ENCODE results near the gene SKOR2. TPM values are rescaled to one million over a fixed set of nuclear protein-coding genes. Genes with fewer than 3 reads are reported as not detected.
"Not testable (repeated sequence)": the region's sequence is repeated elsewhere in the genome, so short reads cannot be mapped to it uniquely, and the experiment has no call there.

The SKOR2 gene
- total RNA-seq, 3 donors from 2014 or later, result not detected

DNA sequence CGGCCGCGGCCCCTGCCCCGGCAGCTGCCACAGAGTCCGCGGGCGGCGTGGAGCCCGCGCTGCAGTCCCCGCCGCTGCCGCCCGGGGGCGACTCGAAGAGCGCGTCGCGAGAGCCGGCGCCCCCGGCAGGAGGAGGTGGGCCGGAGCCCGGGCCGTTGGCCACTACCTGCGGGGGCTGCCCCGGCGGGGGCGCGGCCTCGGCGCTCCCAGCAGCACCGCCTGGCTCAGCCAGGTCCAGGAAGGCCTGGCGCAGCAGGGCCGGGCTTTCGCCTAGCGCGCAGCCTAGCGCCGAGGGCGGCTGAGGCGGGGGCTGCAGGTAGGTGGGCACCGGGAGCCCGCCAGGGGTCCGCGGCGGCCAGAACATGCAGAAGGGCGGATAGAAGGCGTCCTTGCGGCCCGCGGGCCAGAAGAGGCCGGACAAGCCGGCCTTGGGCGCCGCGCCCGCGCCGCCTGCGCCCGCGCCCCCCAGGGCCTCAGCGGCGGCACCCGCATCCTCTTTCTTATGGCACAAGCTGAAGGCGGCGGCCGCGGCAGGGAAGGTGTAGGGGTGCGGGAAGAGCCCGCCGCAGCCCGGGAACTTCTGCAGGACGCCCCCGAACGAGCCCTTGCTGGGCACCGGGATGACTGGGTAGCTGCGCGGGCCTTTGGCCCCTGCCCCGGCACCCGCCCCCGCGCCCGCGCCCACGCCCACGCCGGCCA is 3.9 kb downstream of the SKOR2 start:
- no peak overlapping the region for H3K4me3 Mint-ChIP-seq
- no peaks in the 10 kb centered on the region for H3K36me3 Mint-ChIP-seq (ENCODE audit: insufficient read depth)
- no peaks in the 10 kb centered on the region for H3K9me3 Mint-ChIP-seq
- ATAC-seq (peak in 1 of 2 donors; percentile 33), DNase-seq (no peak)
- H3K4me1 Mint-ChIP-seq (ENCODE audit: low read depth), result peaks cover 6% of the 10 kb centered on the region
- H3K27me3 Mint-ChIP-seq (ENCODE audit: low read depth), result peaks cover 72% of the 10 kb centered on the region

DNA sequence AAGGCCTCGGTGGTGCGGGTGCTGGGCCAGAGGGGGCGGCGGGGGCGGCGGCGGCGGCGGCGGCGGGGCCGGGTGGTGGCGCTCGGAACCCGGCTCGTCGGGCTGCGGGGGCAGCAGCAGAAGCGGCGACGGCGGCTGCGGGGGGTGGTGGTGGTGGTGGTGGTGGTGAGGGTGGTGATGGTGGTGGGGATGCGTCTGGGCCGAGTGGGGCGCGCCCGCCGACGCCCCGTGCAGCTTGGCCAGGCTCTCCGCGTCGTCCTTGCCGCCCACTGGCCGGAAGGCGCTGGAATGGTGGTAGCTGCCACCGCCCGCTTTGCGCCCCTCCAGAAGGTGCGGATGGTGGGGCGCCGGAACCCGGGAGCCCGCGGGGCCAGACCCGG is 4.4 kb downstream of the SKOR2 start:
- Mint-ChIP-seq H3K4me3 (no peak overlapping the region), H3K36me3 (ENCODE audit: insufficient read depth) (no peaks in the 10 kb centered on the region)

DNA sequence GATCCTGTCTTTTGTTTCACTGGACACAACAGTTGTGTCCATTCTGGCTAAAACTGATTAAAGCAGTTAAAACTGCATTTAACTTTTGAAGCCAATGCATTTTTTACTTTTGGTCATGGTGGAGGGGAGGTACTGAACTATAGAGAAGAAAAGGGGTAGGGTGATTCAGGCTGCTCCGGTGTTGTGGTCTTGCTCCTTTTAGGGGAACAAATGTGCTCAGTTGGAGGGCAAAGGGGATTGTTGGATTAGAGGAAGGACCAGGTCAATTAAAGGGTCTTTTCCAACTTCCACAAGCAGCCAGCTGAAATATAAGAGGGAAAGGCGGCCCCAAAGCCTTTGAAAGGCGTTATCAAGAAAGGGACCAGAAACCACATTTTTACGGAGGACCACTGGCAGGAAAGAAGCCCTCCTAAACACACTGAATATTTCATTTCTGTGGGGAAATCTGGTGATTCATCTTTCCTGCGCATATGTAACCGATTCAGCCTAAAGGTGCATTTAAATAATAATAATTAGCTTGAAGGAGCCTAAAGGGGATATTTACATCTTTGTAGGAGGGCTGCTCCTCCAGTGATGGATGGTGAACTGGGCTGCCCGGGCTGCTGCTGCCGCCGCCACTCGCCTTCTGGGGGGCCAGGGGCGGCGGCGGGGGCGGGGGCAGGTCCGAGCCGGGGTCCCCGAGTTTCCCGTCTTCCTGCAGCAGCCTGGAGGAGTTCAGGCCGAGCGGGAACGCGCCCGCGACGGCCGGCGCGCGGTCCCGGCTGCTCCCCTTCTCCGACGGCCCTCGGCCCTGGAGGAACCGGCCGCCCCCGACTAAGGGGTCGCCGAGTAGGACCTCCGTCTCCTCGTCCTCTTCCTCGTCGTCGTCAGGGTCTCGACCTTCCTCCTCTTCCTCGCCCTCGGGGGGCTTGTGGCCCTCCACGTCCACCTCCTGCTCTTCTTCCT is 5.2 kb downstream of the SKOR2 start:
- DNase-seq (no peak), ATAC-seq (no peak)
- Mint-ChIP-seq H3K4me1 (ENCODE audit: low read depth) (peaks cover 6% of the 10 kb centered on the region), H3K36me3 (ENCODE audit: insufficient read depth) (no peaks in the 10 kb centered on the region), H3K4me3 (no peak overlapping the region), H3K27me3 (ENCODE audit: low read depth) (peaks cover 67% of the 10 kb centered on the region), H3K9me3 (no peaks in the 10 kb centered on the region)

More for the DNA sequence above, 4.4 kb downstream of the SKOR2 start:
- Mint-ChIP-seq H3K9me3 (no peaks in the 10 kb centered on the region), H3K27me3 (ENCODE audit: low read depth) (peaks cover 67% of the 10 kb centered on the region), H3K4me1 (ENCODE audit: low read depth) (peaks cover 6% of the 10 kb centered on the region)
- ATAC-seq (no peak), DNase-seq (no peak)

DNA sequence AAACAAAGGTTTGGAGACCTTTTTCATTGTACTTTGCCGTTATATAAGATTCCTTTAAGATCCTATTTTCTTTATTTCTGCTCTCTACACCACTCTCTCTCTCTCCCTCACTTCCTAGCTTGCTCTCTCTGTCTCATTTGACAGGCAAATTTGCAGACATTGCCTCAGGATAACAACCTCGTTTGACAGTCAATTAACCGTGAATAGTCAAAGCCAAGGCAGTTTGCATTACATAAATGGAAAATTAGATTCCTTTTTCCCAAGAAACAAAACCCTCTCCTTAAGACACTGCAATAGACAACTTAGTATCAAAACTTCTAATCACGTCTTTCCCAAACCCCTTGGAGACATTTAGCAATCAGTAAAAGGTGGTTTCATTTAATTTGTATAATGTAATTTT is 7.4 kb downstream of the SKOR2 start:
- H3K4me1 Mint-ChIP-seq (ENCODE audit: low read depth), result peaks cover 6% of the 10 kb centered on the region
- peaks cover 56% of the 10 kb centered on the region for H3K27me3 Mint-ChIP-seq (ENCODE audit: low read depth)
- no peak for ATAC-seq
- H3K4me3 Mint-ChIP-seq, result no peak overlapping the region
- no peak for DNase-seq
- no peaks in the 10 kb centered on the region for H3K36me3 Mint-ChIP-seq (ENCODE audit: insufficient read depth)
- no peaks in the 10 kb centered on the region for H3K9me3 Mint-ChIP-seq

DNA sequence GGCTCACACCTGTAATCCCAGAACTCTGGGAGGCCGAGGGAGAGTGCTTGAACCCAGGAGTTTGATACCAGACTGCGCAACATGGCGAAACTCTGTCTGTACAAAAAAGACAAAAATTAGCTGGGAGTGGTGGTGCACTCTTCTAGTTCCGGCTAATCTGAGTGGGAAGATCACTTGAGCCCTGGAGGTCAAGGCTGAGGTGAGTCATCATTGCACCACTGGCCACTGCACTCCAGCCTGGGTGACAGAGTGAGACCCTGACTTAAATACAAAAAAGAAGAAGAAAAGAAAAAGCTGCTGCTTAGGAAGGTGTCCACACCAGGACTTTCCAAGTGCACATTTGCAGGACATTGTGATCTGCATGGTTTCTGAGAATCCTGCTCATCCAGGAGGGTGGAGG is 16.4 kb downstream of the SKOR2 start:
- DNase-seq (no peak), ATAC-seq (no peak)
- Mint-ChIP-seq H3K4me3 (no peak overlapping the region), H3K4me1 (ENCODE audit: low read depth) (no peaks in the 10 kb centered on the region), H3K9me3 (no peaks in the 10 kb centered on the region), H3K36me3 (ENCODE audit: insufficient read depth) (no peaks in the 10 kb centered on the region), H3K27me3 (ENCODE audit: low read depth) (peaks cover 36% of the 10 kb centered on the region)

DNA sequence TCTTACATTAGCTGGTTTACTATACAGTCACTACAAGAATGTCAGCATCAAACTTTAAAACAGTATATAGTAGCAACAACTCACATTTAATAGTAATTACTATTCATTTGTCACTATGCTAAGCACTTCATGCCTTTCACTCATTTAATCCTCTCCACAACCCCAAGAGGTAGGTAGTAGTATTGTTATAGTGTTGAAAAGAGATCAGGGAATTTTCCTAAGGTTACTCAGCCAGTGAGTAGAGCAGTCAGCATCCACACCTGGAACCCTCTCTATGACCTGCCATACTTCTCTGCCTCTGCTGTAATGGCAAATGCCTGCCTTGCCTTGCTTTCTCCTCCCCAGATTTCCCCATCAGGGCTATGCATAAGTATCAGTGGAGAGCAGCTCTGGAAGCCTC is 24.8 kb downstream of the SKOR2 start:
- Mint-ChIP-seq H3K9me3 (no peaks in the 10 kb centered on the region), H3K36me3 (ENCODE audit: insufficient read depth) (no peaks in the 10 kb centered on the region), H3K4me1 (ENCODE audit: low read depth) (no peaks in the 10 kb centered on the region), H3K27me3 (ENCODE audit: low read depth) (peaks cover 27% of the 10 kb centered on the region), H3K4me3 (no peak overlapping the region)
- DNase-seq (no peak), ATAC-seq (no peak)

DNA sequence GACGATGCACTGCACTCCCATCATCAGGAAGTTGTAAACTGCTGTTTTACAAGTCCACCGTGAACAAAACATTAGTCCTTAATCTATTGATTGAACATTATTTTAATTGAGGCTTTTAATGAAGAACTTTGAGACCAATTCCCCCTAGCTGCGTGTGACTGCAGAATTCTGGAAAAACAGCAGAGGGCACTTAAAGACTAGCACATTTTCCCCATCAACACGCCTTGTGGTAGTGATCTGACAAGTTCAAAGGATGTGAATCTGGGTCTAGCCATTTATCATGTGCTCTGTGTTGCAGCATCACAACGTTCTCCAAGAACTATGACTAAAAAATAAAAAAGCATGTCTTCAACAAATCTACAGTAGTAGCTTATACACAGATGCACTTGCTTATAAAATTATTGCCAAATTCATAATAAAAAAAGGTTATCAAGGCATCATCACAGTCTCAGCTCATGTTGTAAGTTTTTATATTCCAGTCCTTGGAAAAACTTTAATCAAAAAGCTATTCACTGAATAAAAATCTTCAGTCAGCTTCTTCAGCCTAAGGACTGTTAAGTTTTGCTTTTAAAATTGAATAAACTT is 35.8 kb downstream of the SKOR2 start:
- Mint-ChIP-seq H3K36me3 (ENCODE audit: insufficient read depth) (no peaks in the 10 kb centered on the region), H3K27me3 (ENCODE audit: low read depth) (peaks cover 35% of the 10 kb centered on the region), H3K4me3 (no peak overlapping the region), H3K9me3 (no peaks in the 10 kb centered on the region), H3K4me1 (ENCODE audit: low read depth) (no peaks in the 10 kb centered on the region)
- DNase-seq (no peak), ATAC-seq (peak; percentile 40 to 46)

DNA sequence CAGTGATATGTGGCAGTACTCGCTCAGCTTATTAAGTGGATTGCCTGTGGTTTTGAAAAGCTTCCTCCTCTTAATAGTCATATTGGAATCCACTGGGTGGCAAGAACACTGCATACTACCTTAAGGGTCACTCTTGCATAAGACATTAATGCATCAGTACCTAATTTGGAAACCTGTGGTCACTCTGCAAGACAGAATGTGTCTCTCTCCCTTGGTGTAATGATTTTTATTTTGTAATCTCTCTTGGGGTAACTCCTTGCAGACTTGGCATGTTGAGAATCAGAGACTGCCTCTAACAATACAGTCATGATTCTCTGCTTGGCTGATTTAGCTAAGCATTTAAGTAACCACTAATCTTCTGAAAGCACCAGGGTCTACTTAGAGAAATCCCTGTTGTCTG is 42.3 kb downstream of the SKOR2 start:
- H3K4me3 Mint-ChIP-seq, result no peak overlapping the region
- no peaks in the 10 kb centered on the region for H3K36me3 Mint-ChIP-seq (ENCODE audit: insufficient read depth)
- no peaks in the 10 kb centered on the region for H3K4me1 Mint-ChIP-seq (ENCODE audit: low read depth)
- DNase-seq (no peak), ATAC-seq (no peak)
- peaks cover 33% of the 10 kb centered on the region for H3K27me3 Mint-ChIP-seq (ENCODE audit: low read depth)
- no peaks in the 10 kb centered on the region for H3K9me3 Mint-ChIP-seq

DNA sequence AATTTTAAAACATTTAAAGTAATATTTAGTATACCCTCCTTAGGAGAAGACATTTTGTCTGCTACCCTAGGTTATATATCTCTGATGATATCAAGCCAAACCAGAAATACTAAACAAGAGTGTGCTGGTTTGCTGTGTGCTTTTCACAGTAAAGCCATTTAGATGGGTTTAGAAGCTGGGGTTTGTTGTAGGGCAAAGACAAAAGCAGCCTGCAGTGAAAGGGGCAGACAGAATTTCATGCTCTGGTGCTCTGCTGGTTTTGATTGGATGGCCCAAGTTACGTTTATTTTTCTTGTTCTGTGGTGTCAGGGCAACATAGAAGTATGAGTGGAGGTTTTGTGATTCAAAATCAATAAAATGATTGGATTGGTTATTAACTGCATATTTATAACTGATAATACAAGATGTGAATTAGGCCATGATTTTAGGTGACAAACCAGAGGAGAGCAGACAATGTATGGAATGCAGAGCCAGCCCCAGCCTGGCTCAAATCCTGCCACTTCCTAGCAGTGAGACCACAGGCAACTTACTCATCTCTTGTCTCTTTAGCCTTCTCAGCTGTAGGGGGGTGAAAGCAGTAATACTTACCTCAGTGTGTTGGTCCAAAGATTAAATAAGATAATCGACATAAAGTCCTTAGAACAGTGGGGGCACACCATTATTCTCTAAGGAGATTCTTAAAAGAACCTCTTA is 44.4 kb downstream of the SKOR2 start:
- Mint-ChIP-seq H3K36me3 (ENCODE audit: insufficient read depth) (no peaks in the 10 kb centered on the region), H3K9me3 (no peaks in the 10 kb centered on the region), H3K4me1 (ENCODE audit: low read depth) (no peaks in the 10 kb centered on the region), H3K27me3 (ENCODE audit: low read depth) (peaks cover 20% of the 10 kb centered on the region), H3K4me3 (no peak overlapping the region)
- DNase-seq, result no peak
- no peak for ATAC-seq

DNA sequence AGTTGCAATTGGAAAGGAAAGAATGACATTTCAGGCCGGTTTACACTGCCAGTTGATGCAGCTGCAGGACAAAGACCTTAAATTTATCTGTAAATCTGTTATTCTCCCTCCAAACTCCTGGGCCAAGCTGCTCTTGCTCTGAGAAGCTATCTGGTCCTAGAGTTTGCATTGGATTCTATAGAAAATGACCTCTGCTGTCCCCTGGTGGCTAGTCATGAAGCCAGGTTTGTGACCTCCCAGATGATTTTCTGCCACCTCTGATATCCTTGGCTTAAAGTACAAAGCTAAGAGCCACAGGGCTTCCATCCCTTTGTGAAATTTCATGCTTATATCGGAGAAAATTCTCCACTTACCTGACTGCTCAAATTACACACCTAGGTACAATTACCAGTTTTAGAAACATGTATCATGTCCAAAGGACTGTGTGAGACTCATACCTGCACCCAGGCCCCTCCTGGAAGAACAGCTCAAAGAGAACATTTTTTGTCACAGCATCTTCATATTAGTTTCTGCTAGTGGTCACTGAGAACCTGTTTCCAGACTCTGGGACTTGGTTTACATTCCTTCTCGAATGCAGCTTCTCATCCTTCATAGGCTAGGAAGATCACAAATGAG is 46.4 kb downstream of the SKOR2 start:
- Mint-ChIP-seq H3K27me3 (ENCODE audit: low read depth) (peaks cover 10% of the 10 kb centered on the region), H3K4me1 (ENCODE audit: low read depth) (no peaks in the 10 kb centered on the region), H3K4me3 (no peak overlapping the region), H3K9me3 (no peaks in the 10 kb centered on the region), H3K36me3 (ENCODE audit: insufficient read depth) (no peaks in the 10 kb centered on the region)
- ATAC-seq, result no peak
- DNase-seq, result peak; percentile 17

DNA sequence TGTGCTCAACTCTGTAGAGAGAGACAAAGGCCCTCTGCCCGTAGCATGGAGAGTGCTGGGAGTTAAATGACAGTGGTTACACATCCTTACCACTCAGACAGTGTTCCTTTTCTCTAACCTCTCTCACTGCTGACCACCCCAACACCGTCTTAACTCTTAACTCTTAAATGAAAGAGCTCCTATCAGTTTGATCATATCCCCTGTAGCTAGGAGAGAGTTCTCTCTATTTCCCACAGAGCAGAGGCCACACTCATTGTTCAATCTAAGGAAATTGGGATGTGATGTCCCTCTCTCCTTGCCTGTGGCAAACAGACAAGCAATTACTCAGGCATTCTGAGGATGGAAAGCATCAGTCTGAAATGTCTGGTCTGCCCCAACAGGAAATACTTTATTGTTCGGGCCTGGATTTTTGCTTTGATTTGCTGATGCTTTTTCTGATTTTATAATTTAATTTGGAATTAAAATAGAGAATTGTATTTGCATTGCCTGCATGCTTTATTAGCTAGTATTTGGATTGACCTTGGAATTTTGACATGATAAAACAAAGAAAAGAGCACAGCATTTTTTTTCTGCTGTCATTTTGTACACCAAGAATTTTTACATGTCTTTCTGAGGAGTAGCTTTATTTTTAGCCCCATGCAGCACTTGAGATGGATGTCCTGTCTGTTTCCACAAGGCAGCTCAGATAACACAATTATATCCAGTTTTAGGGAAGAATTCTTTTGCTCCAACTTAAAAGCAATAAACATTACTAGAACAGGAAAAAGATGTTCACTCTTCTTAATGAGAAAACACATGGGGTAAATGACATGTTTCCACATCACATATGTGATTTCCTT is 47.6 kb downstream of the SKOR2 start:
- H3K4me3 Mint-ChIP-seq, result no peak overlapping the region
- H3K4me1 Mint-ChIP-seq (ENCODE audit: low read depth), result no peaks in the 10 kb centered on the region
- ATAC-seq (no peak), DNase-seq (no peak)
- H3K27me3 Mint-ChIP-seq (ENCODE audit: low read depth), result peaks cover 5% of the 10 kb centered on the region
- no peaks in the 10 kb centered on the region for H3K9me3 Mint-ChIP-seq
- H3K36me3 Mint-ChIP-seq (ENCODE audit: insufficient read depth), result no peaks in the 10 kb centered on the region

DNA sequence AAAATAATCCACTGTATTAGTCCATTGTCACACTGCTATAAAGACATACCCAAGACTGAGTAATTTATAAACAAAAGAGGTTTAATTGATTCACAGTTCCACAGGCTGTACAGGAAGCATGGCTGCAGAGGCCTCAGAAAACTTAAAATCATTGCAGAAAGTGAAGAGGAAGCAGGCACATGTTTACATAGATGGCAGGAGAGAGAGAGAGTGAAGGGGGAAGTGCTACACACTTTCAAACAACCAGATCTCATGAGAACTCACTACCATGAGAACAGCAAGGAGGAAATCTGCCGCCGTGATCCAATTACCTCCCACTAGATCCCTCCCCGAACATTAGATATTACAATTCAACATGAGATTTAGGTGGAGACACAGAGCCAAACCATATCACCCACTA is 55.5 kb downstream of the SKOR2 start:
- ATAC-seq; H3K36me3 Mint-ChIP-seq (ENCODE audit: insufficient read depth); H3K4me1 Mint-ChIP-seq (ENCODE audit: low read depth); DNase-seq; H3K4me3 Mint-ChIP-seq; H3K27me3 Mint-ChIP-seq (ENCODE audit: low read depth); H3K9me3 Mint-ChIP-seq: not testable (repeated sequence)

DNA sequence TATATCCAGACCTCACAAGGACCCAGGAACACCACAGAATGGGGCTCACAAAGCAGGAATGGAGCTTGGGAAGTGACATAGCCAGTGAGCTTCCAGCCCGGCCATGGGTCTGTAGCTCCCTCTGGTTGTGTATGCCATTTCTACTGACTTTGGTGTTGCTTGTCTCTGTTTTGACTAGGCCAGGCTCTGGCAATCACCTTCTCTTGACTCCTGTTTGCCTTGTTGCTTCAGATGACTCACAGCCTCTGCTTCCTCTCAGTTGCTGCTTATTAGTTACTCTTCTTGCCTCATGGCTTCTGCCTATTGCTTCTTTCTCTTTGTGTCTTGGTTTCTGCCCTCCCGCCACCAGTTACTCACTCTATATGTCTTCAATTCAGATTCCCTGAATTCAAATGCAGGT is 59.5 kb downstream of the SKOR2 start:
- Mint-ChIP-seq H3K27me3 (ENCODE audit: low read depth) (peaks cover 15% of the 10 kb centered on the region), H3K4me1 (ENCODE audit: low read depth) (no peaks in the 10 kb centered on the region), H3K36me3 (ENCODE audit: insufficient read depth) (no peaks in the 10 kb centered on the region), H3K9me3 (no peaks in the 10 kb centered on the region), H3K4me3 (no peak overlapping the region)
- no peak for DNase-seq
- ATAC-seq, result no peak
